ENCODE measurements around the gene BARX1. TPM values are rescaled to one million over a fixed set of nuclear protein-coding genes. Genes with fewer than 3 reads are reported as not detected.

BARX1 gene
- total and polyA plus RNA-seq, 9 of the 15 experiments (the other 6 are each of a cell fraction or from before 2014, with no cell fraction given), result 0.11 to 0.14 TPM; not detected in 7

- TF ChIP-seq DLX4 (CRISPR knock-in tag; IDR thresholded peaks at IDR 0.05) (no peak), HDAC6 (IDR thresholded peaks at IDR 0.05; ENCODE audit: low read depth, low read length) (no peak), ZNF316 (IDR thresholded peaks at IDR 0.05) (peak; percentile 84), ZNF586 (CRISPR knock-in tag; conservative IDR thresholded peaks at IDR 0.05) (no peak), MAFG (tag; conservative IDR thresholded peaks at IDR 0.05) (peak; percentile 68), SIN3B (IDR thresholded peaks at IDR 0.05; ENCODE audit: low read depth) (no peak), HDAC8 (tag; IDR thresholded peaks at IDR 0.05) (no peak), MAFK (IDR thresholded peaks at IDR 0.05; ENCODE audit: low read length) (peak; percentile 65), ZNF239 (CRISPR knock-in tag; IDR thresholded peaks at IDR 0.05) (no peak), ESRRB (CRISPR knock-in tag; IDR thresholded peaks at IDR 0.05; ENCODE audit: borderline replicate concordance) (no peak), ILF3 (IDR thresholded peaks at IDR 0.05; ENCODE audit: borderline replicate concordance) (no peak), C11orf30 (IDR thresholded peaks at IDR 0.05; ENCODE audit: low read depth) (peak; percentile 69; the same call in 1 of the 2 replicates), ATF2 (CRISPR knock-in tag; IDR thresholded peaks at IDR 0.05) (no peak), ZNF280B (CRISPR knock-in tag; IDR thresholded peaks at IDR 0.05) (no peak), POU5F1 (IDR thresholded peaks at IDR 0.05; ENCODE audit: borderline replicate concordance, low read depth, low read length, partially characterized antibody) (no peak), SMC3 (conservative IDR thresholded peaks at IDR 0.05; ENCODE audit: insufficient read depth, low read depth, low read length) (no peak), RBM17 (IDR thresholded peaks at IDR 0.05; ENCODE audit: borderline replicate concordance, low read depth, low read length) (no peak), YY1 (IDR thresholded peaks at IDR 0.05; ENCODE audit: borderline replicate concordance in 1 of 3, control insufficient read depth in 1 of 3, extremely low read depth in 1 of 3, insufficient read depth in 3 of 3, insufficient read length in 1 of 3, insufficient replicate concordance in 2 of 3, low read depth in 1 of 3, low read length in 2 of 3) (no peak), HDAC1 (IDR thresholded peaks at IDR 0.05) (no peak), DNMT1 (IDR thresholded peaks at IDR 0.05) (no peak), GTF2F1 (IDR thresholded peaks at IDR 0.05; ENCODE audit: low read depth, low read length) (no peak), RB1 (IDR thresholded peaks at IDR 0.05; ENCODE audit: low read depth) (no peak), OTX1 (CRISPR knock-in tag; IDR thresholded peaks at IDR 0.05) (no peak)
These were observed 20.9 kb upstream of the BARX1 start (continued) for GRCh38 chr9:93976081-93976480.
